ENCODE data around the gene RHOD.

RHOD gene

DNA sequence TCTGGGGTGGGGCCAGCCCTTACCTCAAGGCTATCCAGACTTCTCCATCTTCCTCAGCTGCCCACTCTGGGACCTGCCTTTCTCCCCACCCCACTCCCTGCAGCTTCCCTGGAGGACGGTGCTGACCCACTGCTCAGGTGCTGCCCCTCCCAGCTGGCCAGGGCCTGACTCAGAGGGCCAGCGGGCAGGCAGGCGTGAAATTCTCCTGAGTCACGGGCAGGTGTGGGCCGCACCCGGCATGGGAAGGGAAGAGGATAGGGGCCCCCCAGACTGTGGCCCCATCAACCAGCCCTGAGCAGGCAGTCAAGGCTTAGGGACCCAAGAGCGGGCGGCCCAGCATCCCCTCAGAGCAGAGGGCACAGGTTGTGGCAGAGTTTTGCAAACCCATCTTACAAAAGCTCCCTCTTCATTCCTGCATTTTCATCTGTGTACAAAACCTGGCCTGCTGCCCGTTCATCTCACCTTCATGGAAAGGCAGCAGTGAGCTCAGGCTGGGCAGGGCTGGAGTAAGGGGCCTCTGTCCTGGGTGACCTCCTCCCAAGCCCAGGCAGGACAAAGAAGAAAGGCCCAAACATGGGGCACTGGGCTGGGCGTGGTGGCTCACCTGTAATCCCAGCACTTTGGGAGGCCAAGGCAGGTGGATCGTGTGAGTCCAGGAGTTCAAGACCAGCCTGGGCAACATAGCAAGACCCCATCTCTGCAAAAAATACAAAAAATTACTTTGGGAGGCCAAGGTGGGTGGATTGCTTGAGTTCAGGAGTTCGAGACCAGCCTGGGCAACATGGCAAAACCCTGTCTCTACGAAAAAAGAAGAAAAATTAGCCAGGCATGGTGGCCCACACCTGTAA is 6.1 kb downstream of the RHOD start:
- DNase-seq (ENCODE audit: low spot score): peak; percentile 87

- DNase-seq (ENCODE audit: low spot score): no peak
These were observed 9.7 kb downstream of the RHOD start for GRCh38 chr11:67066333-67066709.

DNA sequence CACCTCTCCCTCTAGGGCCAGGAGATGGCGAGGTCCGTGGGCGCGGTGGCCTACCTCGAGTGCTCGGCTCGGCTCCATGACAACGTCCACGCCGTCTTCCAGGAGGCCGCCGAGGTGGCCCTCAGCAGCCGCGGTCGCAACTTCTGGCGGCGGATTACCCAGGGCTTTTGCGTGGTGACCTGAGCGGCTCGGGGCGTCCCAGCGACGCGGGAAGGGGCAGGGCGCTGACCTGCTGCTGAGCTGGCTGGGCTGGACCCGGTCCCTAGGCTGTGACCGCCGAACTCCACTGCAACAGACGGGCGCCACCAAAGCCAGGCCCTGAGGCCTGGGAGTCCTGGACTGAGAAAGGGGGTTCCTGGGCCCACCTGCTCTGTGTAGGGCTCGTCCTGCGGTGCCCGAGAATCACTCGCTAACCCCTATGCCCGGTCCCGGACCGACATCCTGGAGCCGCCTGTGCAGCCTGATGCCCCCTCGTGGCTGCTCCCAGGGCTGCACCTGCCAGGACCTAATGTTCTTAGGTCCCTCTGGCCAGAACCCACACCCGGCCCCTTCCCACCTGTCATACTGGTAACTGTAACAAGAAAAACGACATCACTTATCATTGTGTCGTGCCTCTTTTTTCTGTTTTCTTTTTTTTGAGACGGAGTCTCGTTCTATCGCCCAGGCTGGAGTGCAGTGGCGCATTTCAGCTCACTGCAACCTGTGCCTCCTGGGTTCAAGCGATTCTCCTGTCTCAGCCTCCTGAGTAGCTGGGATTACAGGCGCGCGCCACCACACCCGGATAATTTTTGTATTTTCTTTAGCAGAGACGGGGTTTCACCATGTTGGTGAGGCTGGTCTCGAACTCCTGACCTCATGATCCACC is 15.0 kb downstream of the RHOD start:
- DNase-seq (ENCODE audit: low spot score): peak; percentile 61

DNA sequence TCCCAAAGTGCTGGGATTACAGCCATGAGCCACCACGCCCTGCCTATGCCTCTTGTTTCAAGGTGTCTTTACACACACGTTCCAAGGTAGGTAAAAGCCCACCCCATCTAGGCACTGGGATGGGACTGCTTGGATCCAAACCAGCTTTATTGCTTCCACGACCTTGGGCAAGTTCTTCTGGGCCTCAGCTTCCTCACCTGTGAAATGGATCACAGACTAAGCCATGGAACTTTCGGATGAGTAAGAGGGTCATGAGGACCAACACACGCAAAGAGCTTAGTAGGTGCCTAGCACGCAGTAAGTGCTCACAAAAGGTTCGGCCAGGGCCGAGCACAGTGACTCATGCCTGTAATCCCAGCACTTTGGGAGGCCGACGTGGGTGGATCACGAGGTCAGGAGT is 15.6 kb downstream of the RHOD start:
- no peak for DNase-seq (ENCODE audit: low spot score)

DNA sequence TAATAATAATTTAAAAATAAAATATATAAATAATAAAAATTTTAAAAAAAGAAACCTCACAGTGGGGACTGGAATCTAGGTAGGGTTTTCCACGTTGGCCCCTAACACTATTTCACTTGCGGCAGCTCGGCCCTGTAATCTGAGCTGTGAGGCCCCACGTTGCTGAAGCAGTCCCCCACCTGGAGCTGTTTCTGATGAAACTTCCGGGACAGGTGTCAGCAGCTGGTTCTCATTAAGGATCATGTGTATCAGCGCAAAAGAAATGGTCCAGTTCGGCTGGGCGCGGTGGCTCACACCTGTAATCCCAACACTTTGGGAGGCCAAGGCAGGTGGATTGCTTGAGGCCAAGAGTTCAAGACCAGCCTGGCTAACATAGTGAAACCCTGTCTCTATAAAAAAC is 17.3 kb downstream of the RHOD start:
- no peak for DNase-seq (ENCODE audit: low spot score)

GRCh38 chr11:67076202-67076601 is 19.6 kb downstream of the RHOD start:
- no peak for DNase-seq (ENCODE audit: low spot score)

- no peak for DNase-seq (ENCODE audit: low spot score)
These were observed 22.5 kb downstream of the RHOD start for GRCh38 chr11:67079065-67079705.

GRCh38 chr11:67082071-67082791 is 25.6 kb downstream of the RHOD start:
- DNase-seq (ENCODE audit: low spot score): no peak

GRCh38 chr11:67083786-67084366 is 27.2 kb downstream of the RHOD start:
- DNase-seq (ENCODE audit: low spot score): no peak

- DNase-seq (ENCODE audit: low spot score): no peak
These were observed 29.0 kb downstream of the RHOD start for GRCh38 chr11:67085617-67086016.

DNA sequence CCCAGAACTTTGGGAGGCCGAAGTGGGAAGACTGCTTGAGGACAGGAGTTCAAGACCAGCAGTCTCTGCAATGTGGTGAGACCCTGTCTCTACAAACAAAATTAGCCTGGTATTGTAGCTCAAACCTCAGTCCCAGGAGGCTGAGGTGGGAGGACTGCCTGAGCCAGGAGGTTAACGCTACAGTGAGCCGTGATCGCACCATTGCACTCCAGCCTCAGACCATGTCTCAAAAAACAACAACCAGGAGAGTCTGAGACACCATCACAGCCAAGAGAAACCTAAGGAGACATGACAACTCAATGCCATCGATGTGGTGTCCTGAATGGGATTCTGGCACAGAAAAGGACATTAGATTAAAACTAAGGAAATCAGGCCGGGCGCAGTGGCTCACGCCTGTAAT is 34.1 kb downstream of the RHOD start:
- DNase-seq (ENCODE audit: low spot score): no peak

DNA sequence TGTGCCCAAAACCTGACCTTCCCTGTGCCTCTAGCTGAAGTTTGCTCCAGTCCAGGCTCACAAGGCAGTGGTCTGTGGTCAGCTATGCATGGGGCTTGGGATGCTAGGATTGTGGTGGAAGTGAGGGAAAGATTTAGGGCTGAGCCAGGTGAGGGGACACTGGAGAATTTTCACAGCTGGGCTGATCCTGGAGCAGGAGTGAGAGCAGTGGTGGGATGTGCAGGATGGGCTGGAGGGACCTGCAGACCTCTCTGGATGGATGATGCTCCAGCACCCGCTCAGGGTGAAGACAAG is 38.5 kb downstream of the RHOD start:
- DNase-seq (ENCODE audit: low spot score): no peak

DNA sequence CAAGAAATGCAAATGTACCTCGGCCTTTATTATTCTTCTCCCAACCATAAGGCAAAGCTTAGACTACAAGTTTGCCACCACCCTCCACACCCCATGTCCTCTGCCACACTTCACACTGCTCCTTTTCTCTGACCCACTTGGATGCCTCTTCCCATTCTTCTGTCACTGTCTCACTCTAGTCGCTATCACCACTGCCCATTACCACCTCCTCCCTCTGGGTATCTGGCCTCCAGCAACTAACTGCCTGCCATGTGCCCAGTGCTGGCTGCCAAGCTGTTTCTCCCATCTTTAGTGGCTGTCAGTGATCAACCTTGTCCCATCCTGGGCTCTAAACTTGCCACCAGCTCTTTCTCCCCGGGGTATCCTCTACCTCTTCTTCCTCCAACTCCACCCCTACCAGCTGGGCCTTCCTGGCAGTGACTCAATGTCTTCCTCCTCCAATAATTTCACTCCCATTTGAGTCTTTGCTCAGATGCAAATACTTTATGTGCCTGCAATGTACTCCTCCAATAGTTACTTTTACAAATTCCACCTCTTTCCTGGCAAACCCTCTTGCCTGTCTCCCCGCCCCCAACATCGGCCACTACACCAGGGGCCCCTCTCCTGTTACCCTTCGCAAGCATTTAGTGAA is 42.3 kb downstream of the RHOD start:
- no peak for DNase-seq (ENCODE audit: low spot score)

- no peak for DNase-seq (ENCODE audit: low spot score)
These were observed 43.2 kb downstream of the RHOD start for GRCh38 chr11:67099831-67100324.

DNA sequence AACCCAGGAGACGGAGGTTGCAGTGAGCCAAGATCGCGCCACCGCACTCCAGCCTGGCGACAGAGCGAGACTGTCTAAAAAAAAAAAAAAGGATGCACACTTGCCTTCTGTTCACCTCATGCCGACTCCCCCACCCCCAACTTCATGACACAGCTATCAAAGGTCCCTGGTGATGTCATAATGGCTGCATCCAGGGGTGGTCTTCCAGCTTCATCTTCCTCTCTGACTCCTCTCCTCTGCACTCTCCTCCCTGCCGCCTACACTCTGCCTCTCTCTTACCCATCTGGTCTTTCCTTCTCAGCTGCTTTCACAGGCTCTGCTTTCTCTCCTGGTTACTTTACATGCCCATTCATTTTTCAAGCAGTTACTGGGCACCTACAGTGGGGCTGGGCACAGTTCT is 46.0 kb downstream of the RHOD start:
- no peak for DNase-seq (ENCODE audit: low spot score)

GRCh38 chr11:67105964-67106363 is 49.3 kb downstream of the RHOD start:
- DNase-seq (ENCODE audit: low spot score): no peak

DNA sequence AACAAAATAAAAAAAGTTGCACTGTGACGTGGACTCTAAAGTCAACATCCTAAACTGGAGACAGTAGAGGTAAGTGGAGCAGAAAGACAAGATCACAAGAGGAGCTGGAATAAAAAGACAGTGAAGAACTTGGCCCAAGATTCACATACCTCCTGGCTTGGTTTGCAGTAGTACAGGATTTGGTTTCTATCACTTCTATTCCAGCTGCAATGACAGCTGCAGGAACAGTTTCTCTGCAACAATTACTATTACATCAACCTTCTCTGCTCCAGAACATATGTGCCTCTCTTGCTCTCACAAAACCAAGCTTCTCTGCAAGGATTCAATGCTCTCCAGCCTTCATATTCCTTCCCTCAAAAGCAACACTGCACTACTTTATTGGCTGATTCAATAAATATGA is 54.6 kb downstream of the RHOD start:
- no peak for DNase-seq (ENCODE audit: low spot score)

GRCh38 chr11:67113231-67113721 is 56.6 kb downstream of the RHOD start:
- no peak for DNase-seq (ENCODE audit: low spot score)

GRCh38 chr11:67114275-67114896 is 57.7 kb downstream of the RHOD start:
- DNase-seq (ENCODE audit: low spot score): no peak

DNA sequence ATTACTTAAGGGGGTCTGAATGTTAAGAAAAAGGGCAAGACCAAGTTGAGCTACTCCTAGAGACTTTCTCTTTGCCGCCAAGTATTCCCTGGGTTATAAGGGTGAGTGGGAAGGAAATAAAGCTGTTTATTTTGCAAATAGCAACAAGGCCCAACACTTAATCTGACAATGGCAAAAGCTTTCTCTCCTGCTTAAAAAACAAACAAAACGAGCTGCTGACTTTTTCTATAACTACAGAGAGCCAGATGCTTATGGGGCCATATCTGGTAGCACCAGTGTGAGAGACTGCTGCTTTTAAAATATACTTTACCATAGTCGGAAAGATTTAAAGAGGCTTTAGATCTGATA is 60.1 kb downstream of the RHOD start:
- no peak for DNase-seq (ENCODE audit: low spot score)

- no peak for DNase-seq (ENCODE audit: low spot score)
These were observed 60.5 kb downstream of the RHOD start for GRCh38 chr11:67117176-67117575.
